Breast epithelium (tissue), 3 donors: ENCODE measurements around the gene ADAM12.

ENCODE experiments used
- POLR2AphosphoS5 ChIP-seq, 3 donors: sonication (generic); formaldehyde crosslinking; IDR thresholded peaks; one replicate each; pipeline ENCODE4 v1.6.1; 2017; ENCODE audit warnings: antibody characterized with exemption in 3 of 3
- TF ChIP-seq, protein P1 (sequence below), 3 donors: fragments of 450-650 bp; IDR thresholded peaks; one replicate each; pipeline ENCODE4 v1.5.1; 2016 to 2017; ENCODE audit warnings: antibody characterized with exemption in 3 of 3, mild to moderate bottlenecking in 3 of 3, moderate library complexity in 3 of 3

DNA sequence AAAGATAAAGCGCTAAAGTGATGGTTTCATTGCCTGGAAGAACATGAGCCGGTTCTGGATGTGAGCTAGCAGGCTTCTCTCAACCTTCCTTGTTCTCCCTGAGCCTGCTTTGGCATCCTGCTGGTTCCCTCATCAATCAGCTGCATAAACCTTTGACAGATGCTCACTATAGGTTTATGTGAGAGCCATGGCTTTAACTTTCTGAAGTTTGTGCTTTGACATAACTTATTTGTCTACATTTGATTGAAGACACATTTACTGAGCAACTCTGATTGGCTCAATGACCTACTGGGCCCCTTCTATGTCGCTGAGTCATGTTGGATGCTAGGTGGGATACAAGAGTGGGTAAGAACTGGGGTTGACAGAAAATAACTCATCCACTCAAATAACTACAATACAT lies 192.0 kb downstream of the ADAM12 start:
- TF ChIP-seq, protein P1, sequence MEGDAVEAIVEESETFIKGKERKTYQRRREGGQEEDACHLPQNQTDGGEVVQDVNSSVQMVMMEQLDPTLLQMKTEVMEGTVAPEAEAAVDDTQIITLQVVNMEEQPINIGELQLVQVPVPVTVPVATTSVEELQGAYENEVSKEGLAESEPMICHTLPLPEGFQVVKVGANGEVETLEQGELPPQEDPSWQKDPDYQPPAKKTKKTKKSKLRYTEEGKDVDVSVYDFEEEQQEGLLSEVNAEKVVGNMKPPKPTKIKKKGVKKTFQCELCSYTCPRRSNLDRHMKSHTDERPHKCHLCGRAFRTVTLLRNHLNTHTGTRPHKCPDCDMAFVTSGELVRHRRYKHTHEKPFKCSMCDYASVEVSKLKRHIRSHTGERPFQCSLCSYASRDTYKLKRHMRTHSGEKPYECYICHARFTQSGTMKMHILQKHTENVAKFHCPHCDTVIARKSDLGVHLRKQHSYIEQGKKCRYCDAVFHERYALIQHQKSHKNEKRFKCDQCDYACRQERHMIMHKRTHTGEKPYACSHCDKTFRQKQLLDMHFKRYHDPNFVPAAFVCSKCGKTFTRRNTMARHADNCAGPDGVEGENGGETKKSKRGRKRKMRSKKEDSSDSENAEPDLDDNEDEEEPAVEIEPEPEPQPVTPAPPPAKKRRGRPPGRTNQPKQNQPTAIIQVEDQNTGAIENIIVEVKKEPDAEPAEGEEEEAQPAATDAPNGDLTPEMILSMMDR (IDR thresholded peaks at IDR 0.05): no peak
- no peak for TF ChIP-seq POLR2AphosphoS5 (IDR thresholded peaks at IDR 0.05)
